ENCODE data around the gene ZNF605. TPM values are rescaled to one million over a fixed set of nuclear protein-coding genes. Genes with fewer than 3 reads are reported as not detected.

Gene ZNF605
- total and polyA plus RNA-seq, 2 experiments from 2014 or later, result 8.2 to 13.3 TPM

- no peak for TF ChIP-seq CTCF (IDR thresholded peaks at IDR 0.05; ENCODE audit: low read depth, low read length)
- H3K27ac ChIP-seq, result no peak overlapping the region
- no peak for DNase-seq (ENCODE audit: low read depth in 1 of 2, low spot score in 1 of 2)
- H3K4me3 ChIP-seq, result no peak overlapping the region
- no peaks in the 10 kb centered on the region for H3K9me3 ChIP-seq (ENCODE audit: low read depth)
- no peaks in the 10 kb centered on the region for H3K4me1 ChIP-seq (ENCODE audit: low read depth)
- peaks cover 31% of the 10 kb centered on the region for H3K27me3 ChIP-seq
- no peaks in the 10 kb centered on the region for H3K36me3 ChIP-seq
Measured at GRCh38 chr12:132907216-132907615, 48.9 kb downstream of the ZNF605 start.

GRCh38 chr12:132904718-132905328 is 51.3 kb downstream of the ZNF605 start:
- Histone ChIP-seq H3K4me3 (no peak overlapping the region), H3K9me3 (ENCODE audit: low read depth) (no peaks in the 10 kb centered on the region), H3K27me3 (peaks cover 31% of the 10 kb centered on the region), H3K4me1 (ENCODE audit: low read depth) (no peaks in the 10 kb centered on the region), H3K36me3 (no peaks in the 10 kb centered on the region), H3K27ac (no peak overlapping the region)
- peak; percentile 74 for TF ChIP-seq CTCF (IDR thresholded peaks at IDR 0.05; ENCODE audit: low read depth, low read length)
- peak; percentile 67 to 69 for DNase-seq (ENCODE audit: low read depth in 1 of 2, low spot score in 1 of 2)

- no peak for TF ChIP-seq CTCF (IDR thresholded peaks at IDR 0.05; ENCODE audit: low read depth, low read length)
- no peaks in the 10 kb centered on the region for H3K36me3 ChIP-seq
- no peak overlapping the region for H3K27ac ChIP-seq
- H3K27me3 ChIP-seq, result no peaks in the 10 kb centered on the region
- H3K4me3 ChIP-seq, result no peak overlapping the region
- H3K4me1 ChIP-seq (ENCODE audit: low read depth), result no peaks in the 10 kb centered on the region
- no peak for DNase-seq (ENCODE audit: low read depth in 1 of 2, low spot score in 1 of 2)
- no peaks in the 10 kb centered on the region for H3K9me3 ChIP-seq (ENCODE audit: low read depth)
Measured at GRCh38 chr12:132899033-132899432, 57.1 kb downstream of the ZNF605 start.

GRCh38 chr12:132888852-132889251 is 67.3 kb downstream of the ZNF605 start:
- Histone ChIP-seq H3K27ac (no peak overlapping the region), H3K4me1 (ENCODE audit: low read depth) (no peaks in the 10 kb centered on the region), H3K4me3 (no peak overlapping the region), H3K27me3 (no peaks in the 10 kb centered on the region), H3K9me3 (ENCODE audit: low read depth) (no peaks in the 10 kb centered on the region), H3K36me3 (peaks cover 2% of the 10 kb centered on the region)
- DNase-seq (ENCODE audit: low read depth in 1 of 2, low spot score in 1 of 2), result no peak
- TF ChIP-seq CTCF (IDR thresholded peaks at IDR 0.05; ENCODE audit: low read depth, low read length), result no peak

GRCh38 chr12:132887513-132888351 is 68.4 kb downstream of the ZNF605 start, which contains the start of gene CHFR:
TSS of gene CHFR (minus strand) at chr12:132887605. CDS start at chr12:132887328, 277 bp downstream.
- H3K27ac ChIP-seq, result peak within 1 kb of the TSS; percentile 88
- peaks cover 3% of the 10 kb centered on the region for H3K36me3 ChIP-seq
- peak; percentile 99 for DNase-seq (ENCODE audit: low read depth in 1 of 2, low spot score in 1 of 2)
- H3K9me3 ChIP-seq (ENCODE audit: low read depth), result no peaks in the 10 kb centered on the region
- peak within 1 kb of the TSS; percentile 60 for H3K4me3 ChIP-seq
- no peak for TF ChIP-seq CTCF (IDR thresholded peaks at IDR 0.05; ENCODE audit: low read depth, low read length)
- no peaks in the 10 kb centered on the region for H3K27me3 ChIP-seq
- H3K4me1 ChIP-seq (ENCODE audit: low read depth), result no peaks in the 10 kb centered on the region
